GM19455 (cell line): Measurements from ENCODE around the gene SH3BGR.

Source experiments
- ATAC-seq: cut with Tn5 transposase; IDR thresholded peaks from one replicate; pipeline ENCODE4 v1.9.1; 2021; ENCODE audit not compliant: unreplicated experiment

The SH3BGR gene

GRCh38 chr21:39511102-39511501 lies 59.3 kb downstream of the SH3BGR start:
- no peak for ATAC-seq

- ATAC-seq = no peak
Observed at GRCh38 chr21:39513735-39514134, 62.0 kb downstream of the SH3BGR start.

- no peak for ATAC-seq
Observed at GRCh38 chr21:39515684-39516472, 64.1 kb downstream of the SH3BGR start.

- peak; percentile 69 for ATAC-seq
Observed at GRCh38 chr21:39518055-39518846, 66.5 kb downstream of the SH3BGR start.

- ATAC-seq = no peak
Observed at GRCh38 chr21:39518847-39519210, 67.1 kb downstream of the SH3BGR start.

GRCh38 chr21:39519835-39520234 lies 68.1 kb downstream of the SH3BGR start:
- no peak for ATAC-seq

GRCh38 chr21:39523399-39523798 lies 71.6 kb downstream of the SH3BGR start:
- no peak for ATAC-seq

GRCh38 chr21:39523915-39524314 lies 72.1 kb downstream of the SH3BGR start:
- ATAC-seq = no peak

- no peak for ATAC-seq
Observed at GRCh38 chr21:39525129-39525528, 73.4 kb downstream of the SH3BGR start.

- no peak for ATAC-seq
Observed at GRCh38 chr21:39525601-39526000, 73.8 kb downstream of the SH3BGR start.

- ATAC-seq = no peak
Observed at GRCh38 chr21:39527067-39527595, 75.4 kb downstream of the SH3BGR start.

GRCh38 chr21:39527664-39528381 lies 76.1 kb downstream of the SH3BGR start:
- ATAC-seq = no peak

- ATAC-seq = no peak
Observed at GRCh38 chr21:39529026-39529425, 77.3 kb downstream of the SH3BGR start.

GRCh38 chr21:39531064-39531463 lies 79.3 kb downstream of the SH3BGR start:
- ATAC-seq = no peak

GRCh38 chr21:39531840-39532239 lies 80.1 kb downstream of the SH3BGR start:
- no peak for ATAC-seq

GRCh38 chr21:39533545-39534380 lies 82.0 kb downstream of the SH3BGR start:
- ATAC-seq = no peak

GRCh38 chr21:39535646-39536437 lies 84.1 kb downstream of the SH3BGR start:
- ATAC-seq = no peak

GRCh38 chr21:39536835-39537234 lies 85.1 kb downstream of the SH3BGR start:
- no peak for ATAC-seq

- no peak for ATAC-seq
Observed at GRCh38 chr21:39537571-39537970, 85.8 kb downstream of the SH3BGR start.
